ENCODE results near the gene NAAA.
"Not testable (repeated sequence)": the region's sequence is repeated elsewhere in the genome, so short reads cannot be mapped to it uniquely, and the experiment has no call there.

GRCh38 chr4:75954811-75955210, 14.0 kb upstream of the NAAA start:
- TF ChIP-seq POLR2A, CTCF (IDR thresholded peaks at IDR 0.05): not testable (repeated sequence)

Measured in right lobe of liver (tissue), 4 donors.